T-helper 2 cell (primary cell): ENCODE results near the gene ABL1.

Experiments
- DNase-seq, 5 experiments: peaks; one replicate each; pipeline versions ENCODE4 v3.0.0 to v3.0.0-alpha.2; 2012 to 2022

Gene ABL1

DNA sequence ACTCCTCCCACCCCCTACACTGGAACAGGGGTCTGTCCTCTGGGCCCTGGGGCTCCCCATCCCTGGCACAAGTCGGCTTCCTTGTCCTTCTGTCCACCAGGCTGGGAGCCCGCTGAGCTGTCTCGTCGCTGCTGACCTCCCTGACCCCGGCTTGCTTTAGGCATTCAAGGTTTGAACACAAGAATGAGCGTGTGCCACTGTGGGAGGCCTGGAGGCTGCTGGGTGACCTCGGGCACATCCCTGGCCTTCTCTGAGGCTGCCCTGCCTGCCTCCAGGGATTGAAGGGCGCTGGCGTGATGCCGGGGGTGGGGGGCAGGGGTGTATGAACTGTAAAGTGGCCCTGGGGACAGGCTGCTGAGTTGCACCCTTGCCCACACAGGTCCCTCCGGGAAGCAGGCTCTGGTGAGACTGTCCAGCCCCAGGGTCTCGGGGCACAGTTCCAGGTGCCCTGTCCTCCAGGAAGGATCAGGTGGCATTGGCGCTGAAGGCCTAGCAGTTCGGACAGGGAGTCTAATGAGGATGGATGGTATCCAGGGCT lies 85.8 kb downstream of the ABL1 start:
- no peak for DNase-seq

- DNase-seq, result no peak
Measured at GRCh38 chr9:130921300-130921988, 86.4 kb downstream of the ABL1 start.

DNA sequence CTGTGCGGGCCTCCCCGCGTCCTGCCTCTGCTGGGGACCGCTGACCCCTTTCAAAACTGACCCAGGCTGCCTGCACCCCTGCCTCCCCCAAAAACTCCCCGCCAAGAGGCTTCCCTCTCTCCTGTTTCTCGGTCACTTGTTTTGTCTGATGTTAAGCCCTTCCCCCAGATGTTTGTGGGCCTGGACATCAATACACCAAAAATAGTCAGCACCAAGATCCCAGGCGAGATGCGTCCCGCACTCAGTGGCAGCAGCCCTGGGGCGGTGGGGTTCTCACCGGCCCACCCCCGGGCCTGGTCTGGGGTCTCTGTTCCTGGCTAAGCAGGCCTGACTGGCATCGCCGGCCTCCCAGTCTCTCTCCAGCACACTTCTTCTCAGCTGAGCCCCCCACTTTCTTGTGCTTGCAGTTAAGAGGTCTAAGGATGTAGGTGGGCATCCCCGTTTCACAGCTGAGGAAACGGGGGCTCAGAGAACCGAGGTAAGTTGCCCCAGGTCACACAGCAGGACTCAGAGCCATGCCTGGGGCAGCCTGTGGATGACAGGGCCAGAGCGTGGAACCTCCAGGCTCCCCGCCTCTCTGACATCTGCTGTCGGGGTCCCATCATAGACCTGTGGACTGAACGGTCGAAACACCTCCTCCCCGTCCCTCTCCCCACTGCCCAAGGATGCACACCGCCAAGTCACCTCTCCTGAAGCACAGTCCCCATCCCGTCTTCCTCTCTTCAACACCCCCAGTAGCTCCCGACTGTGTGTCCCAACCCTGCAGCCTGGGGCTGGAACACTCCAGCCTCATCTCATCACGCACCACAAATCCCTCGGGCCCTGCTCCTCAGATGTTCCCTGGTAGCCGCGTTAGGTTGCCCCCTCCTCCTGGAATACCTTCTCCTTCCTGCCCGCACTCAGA lies 87.2 kb downstream of the ABL1 start:
- DNase-seq, result no peak

- DNase-seq, result no peak
Measured at GRCh38 chr9:130922893-130923610, 88.0 kb downstream of the ABL1 start.

DNA sequence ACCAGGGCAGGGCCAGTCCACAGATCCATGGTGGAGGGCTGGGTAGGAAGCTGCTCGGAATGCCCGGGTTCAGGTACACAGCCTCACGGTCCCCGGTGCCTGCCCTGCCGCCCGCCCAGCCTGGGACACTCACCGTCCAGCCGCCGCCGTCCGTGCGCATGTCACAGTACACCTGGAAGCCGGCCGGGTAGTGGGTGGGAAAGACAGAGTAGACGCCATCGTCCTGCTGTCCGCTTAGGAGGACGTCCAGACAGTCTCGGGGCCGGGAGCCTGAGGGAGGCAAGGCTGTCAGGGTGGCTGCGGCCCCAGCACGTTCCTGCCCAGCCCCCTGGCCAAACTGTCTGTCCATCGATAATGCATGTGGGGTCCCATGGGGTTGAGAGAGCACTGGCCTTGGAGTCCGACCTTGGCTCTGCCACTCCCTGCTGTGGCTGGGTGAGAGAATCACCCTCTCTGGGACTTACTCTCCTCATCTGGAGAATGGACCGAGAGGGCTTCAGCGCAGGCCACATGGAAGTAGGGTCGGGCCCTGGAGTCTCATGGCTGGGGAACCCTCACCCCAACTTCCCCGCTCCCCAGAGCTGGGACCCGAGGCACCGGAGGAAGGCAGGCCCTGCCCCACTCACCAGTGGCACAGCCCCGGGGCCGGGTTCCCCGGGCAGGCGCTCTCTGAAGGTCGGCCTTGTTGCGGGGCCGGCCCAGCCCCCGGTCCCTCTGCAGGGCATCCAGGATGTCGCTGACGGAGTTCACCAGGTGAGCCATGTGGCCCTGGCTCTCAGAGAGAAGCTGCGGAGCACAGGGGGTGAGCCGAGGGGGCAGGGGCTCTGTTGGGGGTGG lies 88.8 kb downstream of the ABL1 start:
- DNase-seq, result no peak

- DNase-seq, result no peak
Measured at GRCh38 chr9:130924448-130924788, 89.4 kb downstream of the ABL1 start.

DNA sequence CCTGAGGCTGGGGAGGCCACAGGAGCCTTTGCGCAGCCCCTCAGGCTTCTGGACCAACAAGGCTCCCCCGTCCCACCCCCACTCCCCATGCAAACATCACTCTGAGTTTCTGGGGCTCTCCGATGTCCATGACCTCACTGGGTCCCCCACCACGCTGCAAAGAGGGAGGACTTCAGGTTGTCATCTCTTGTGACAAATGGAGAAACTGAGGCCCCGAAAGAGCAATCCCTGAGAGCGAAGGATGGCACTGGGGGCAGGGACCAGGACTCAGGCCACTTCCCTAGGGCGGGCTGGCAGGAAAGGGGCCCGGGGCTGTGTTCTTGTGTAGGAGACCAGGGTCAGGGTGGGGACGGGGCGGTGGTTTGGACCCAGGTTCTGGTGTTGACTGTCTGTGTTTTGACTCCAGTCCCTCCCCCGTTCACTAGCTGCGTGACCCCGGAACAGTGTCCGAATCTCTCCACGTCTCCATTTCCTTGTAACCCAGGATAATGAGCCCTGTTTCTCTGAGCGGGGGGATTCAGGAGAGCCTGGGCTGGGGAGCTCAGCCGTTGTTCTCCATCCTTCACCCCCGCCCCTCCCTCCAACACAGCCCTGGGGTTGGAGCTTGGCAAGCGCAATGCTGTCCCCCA lies 90.1 kb downstream of the ABL1 start:
- no peak for DNase-seq

DNA sequence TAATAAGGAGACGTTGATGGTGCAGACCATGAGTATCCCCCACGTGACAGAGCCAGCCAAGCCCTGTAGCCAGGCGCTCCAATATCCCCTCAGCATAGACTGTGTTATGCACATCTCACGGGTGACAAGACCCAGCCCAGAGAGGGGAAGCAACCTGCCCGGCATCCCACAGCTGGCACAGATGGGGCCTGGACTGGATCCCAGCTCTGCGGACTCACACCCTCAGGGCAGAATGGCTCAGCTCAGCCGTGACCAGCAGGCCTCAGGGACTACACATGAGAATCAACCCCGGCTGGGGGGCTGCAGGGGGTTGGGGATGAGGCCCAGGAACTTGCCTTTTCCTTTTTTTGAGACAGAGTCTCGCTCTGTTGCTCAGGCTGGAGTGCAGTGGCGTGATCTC lies 92.3 kb downstream of the ABL1 start:
- no peak for DNase-seq

- no peak for DNase-seq
Measured at GRCh38 chr9:130927995-130928900, 93.2 kb downstream of the ABL1 start.

GRCh38 chr9:130929571-130930038 lies 94.6 kb downstream of the ABL1 start:
- DNase-seq, result no peak

DNA sequence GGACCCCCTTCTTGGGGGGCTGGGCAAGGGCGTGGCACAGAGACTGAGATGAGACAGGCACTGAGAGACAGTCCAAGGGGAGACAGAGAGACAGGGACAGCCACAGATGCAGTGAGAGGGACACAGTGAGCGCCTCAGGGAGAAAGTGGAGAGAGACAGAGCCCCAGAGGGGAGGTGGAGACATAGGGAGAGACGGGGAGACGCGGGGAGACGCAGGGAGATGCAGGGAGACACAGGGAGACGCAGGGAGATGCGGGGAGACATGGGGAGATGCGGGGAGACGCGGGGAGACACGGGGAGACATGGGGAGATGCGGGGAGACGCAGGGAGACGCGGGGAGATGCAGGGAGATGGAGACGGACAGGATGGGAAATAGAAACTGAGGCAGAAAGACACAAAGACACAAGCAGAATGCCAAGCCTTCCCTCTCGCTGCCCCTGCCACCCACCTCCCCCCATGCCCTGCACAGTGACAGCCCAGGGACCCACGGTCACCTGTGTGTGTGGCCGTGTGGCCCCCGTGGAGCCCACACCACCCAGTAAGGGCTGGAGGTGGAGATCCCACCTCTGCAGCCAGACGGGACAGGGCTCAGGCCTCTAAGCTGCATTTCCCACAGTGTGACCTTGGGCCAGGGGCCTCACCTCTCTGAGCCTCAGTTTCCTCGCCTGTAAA lies 95.2 kb downstream of the ABL1 start:
- DNase-seq, result no peak

- no peak for DNase-seq
Measured at GRCh38 chr9:130930804-130931349, 95.8 kb downstream of the ABL1 start.

DNA sequence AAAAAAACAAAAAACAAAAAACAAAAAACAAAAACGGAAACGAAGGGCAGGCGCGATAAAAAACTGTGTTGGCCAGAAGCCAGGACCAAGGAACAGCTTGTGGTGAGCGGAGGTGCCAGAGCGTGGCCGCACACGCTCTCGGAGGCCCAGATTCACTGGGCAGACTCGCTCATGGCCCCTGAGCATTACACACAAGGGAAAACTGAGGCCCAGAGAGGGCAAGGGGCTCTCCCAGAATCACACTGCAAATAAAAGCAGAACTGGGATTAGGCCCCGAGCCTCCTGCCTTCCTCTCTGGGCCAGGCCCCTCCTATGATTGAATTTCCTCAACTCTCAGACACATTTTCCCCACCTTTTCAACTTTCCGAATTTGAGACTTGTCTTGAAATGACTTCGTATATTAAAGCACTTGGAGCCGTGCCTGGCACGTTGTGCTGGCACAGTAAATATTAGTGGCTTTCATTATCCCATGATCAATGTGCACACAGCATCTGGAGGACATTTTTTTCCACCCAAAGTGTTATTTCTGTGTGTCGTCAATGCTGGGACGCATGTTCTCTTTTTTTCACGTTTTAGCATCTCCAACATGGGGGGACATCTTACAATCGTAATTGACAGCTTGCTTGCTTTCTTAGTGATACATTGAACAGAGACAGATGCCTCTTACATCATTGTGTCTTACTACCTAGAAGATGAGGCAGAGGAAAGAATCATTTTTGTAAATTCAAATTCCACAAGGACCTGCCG lies 96.6 kb downstream of the ABL1 start:
- DNase-seq, result no peak

DNA sequence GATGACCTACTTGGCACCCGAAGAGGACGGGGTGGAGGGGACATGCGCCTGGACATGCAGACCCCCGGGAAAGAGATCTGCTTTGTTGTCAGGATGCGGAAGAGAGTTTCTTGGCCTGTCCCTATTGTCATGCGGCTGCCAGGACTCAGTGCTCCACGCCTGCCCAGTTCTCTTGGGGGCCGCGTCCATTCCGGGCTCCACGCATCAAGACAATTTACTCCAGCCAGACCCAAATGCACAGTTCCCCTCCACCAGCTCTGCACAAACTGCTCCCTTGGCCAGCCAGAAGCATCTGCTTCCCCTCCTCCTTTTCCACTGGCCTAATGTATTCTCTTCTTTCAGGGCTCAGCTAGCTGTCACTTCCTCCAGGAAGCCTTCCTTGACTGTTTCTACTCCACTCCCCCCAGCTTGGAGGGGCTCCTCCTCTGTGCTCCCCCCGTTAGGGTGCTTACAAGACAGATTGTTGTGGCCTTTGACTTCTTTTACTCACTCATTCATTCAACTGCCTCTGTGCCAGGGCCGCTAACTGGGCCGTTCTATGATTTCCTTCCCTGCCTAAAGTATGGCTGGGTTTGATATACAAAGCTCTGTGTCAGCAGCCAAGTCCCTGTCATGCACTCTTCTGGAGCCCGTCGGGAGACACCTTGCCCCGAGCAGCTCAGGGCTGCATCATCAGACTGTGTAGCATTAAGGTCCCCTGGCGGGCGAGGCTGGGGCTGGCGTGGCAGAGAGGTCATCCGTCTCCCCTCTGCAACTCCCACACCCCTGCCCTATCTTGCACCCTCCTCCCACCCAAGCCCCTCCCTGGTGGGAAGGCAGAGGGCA lies 97.4 kb downstream of the ABL1 start:
- no peak for DNase-seq

- no peak for DNase-seq
Measured at GRCh38 chr9:130933114-130934046, 98.3 kb downstream of the ABL1 start.

- DNase-seq, result no peak
Measured at GRCh38 chr9:130934246-130934645, 99.2 kb downstream of the ABL1 start.
